Retinal pigment epithelial cell (primary cell): ENCODE data around the gene MAP3K6.

Experiments
- DNase-seq: peaks from one replicate; pipeline ENCODE4 v3.0.0-alpha.2; 2010; ENCODE audit warnings: low read depth
- H3K4me3 ChIP-seq: 2 replicates; pipeline ENCODE4 v1.5.1; 2011; ENCODE audit warnings: mild to moderate bottlenecking, low read length, control low read depth, moderate library complexity
- TF ChIP-seq, protein P1 (sequence below): conservative IDR thresholded peaks from 2 replicates; pipeline ENCODE4 v1.5.1; 2011; ENCODE audit warnings: low read depth, low read length, control low read depth, inconsistent platforms

MAP3K6 gene

GRCh38 chr1:27357281-27358037, 9.3 kb downstream of the MAP3K6 start:
- TF ChIP-seq, protein P1, sequence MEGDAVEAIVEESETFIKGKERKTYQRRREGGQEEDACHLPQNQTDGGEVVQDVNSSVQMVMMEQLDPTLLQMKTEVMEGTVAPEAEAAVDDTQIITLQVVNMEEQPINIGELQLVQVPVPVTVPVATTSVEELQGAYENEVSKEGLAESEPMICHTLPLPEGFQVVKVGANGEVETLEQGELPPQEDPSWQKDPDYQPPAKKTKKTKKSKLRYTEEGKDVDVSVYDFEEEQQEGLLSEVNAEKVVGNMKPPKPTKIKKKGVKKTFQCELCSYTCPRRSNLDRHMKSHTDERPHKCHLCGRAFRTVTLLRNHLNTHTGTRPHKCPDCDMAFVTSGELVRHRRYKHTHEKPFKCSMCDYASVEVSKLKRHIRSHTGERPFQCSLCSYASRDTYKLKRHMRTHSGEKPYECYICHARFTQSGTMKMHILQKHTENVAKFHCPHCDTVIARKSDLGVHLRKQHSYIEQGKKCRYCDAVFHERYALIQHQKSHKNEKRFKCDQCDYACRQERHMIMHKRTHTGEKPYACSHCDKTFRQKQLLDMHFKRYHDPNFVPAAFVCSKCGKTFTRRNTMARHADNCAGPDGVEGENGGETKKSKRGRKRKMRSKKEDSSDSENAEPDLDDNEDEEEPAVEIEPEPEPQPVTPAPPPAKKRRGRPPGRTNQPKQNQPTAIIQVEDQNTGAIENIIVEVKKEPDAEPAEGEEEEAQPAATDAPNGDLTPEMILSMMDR, result peak; percentile 87
- no peak for DNase-seq
- no peak overlapping the region for H3K4me3 ChIP-seq

DNA sequence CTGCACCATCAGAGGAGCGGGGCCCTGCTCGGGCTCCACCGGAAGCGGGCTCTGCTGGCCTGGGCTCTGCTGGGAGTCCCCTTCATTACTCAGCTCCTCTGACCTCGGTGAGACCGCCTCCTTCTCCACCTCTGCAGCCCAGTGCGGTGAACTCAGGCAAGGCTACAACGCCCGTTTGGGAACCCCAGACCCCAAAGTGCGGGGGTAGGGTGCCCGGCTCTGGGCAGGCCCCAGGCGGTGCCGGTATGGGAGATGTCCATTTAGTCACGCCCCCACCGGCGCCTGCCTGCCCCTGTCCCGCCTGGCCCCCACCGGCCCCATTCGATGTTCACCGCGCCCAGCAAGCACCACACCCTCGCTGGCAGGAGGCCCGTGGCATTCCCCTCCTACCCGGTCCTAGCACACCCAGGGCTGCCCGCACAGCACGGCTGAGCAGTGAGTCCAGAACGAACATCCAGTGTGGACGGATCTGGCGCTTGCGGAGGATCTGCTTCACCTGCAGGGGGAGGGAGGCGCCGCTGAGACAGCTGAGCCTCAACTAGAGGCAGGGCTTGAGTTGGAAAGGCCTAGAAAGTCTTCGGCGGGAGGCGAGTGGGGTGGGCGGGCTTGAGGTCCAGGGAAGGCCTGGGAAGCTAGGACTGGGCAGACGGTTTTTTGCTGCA, 10.0 kb downstream of the MAP3K6 start:
- TF ChIP-seq, protein P1, result peak; percentile 3
- DNase-seq, result no peak
- H3K4me3 ChIP-seq, result no peak overlapping the region

- no peak overlapping the region for H3K4me3 ChIP-seq
- no peak for DNase-seq
- TF ChIP-seq, protein P1, result no peak
Observed at GRCh38 chr1:27356277-27356618, 10.5 kb downstream of the MAP3K6 start.

DNA sequence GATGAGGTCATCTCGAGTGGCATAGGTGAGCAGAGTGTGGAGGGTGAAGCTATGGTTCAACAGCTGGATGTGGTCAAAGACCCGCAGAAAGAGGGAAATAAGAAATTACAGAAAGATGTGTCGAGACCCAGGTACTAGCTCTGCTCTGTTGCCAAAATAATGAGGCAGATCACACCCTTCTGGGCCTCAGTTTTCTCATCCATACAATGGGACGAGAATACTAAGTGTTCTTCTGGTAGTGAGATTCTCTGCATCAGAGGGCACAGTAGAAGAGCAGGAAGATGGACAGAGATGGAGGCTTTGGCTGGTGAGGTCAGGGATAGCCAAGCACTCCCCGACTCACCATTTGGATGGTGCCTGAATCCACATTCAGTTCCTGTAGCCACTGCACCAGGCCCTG, 11.1 kb downstream of the MAP3K6 start:
- no peak overlapping the region for H3K4me3 ChIP-seq
- DNase-seq, result no peak
- TF ChIP-seq, protein P1, result no peak

GRCh38 chr1:27353629-27354028, 13.1 kb downstream of the MAP3K6 start:
- DNase-seq, result no peak
- no peak overlapping the region for H3K4me3 ChIP-seq
- TF ChIP-seq, protein P1, result no peak

DNA sequence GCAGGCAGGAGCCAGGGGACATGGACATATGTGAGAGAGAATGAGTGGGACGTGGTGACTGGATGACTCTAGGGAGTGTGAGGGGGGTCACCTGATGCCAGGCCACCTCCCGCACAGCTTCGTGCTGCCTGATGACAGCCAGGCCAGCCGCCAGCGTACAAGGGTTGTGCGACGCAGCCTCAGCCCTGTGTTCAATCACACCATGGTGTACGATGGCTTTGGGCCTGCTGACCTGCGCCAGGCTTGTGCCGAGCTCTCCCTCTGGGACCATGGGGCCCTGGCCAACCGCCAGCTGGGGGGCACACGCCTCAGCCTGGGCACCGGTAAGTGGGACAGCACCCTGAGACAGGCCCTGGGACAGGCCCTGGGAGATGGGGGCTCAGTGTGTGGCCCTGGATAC, 13.6 kb downstream of the MAP3K6 start:
- no peak for DNase-seq
- H3K4me3 ChIP-seq, result no peak overlapping the region
- TF ChIP-seq, protein P1, result no peak
